KMS-11 (cell line): ENCODE measurements around the gene TMEM108.

ENCODE experiments used
- H2AFZ ChIP-seq: fragments of 200-600 bp; sonication (generic); 2 replicates; pipeline ENCODE4 v1.6.1; 2016; ENCODE audit warnings: antibody characterized with exemption, mixed run types, low read depth
- H3K27ac ChIP-seq: fragments of 200-600 bp; sonication (generic); 2 replicates; pipeline ENCODE4 v1.6.1; 2016; ENCODE audit warnings: mild to moderate bottlenecking, mixed run types
- H3K27me3 ChIP-seq: fragments of 200-600 bp; sonication (generic); 2 replicates; pipeline ENCODE4 v1.6.1; 2017; ENCODE audit warnings: mild to moderate bottlenecking, low read depth, mixed run types, moderate library complexity; ENCODE audit not compliant: insufficient read depth
- H3K36me3 ChIP-seq: fragments of 200-600 bp; sonication (generic); 2 replicates; pipeline ENCODE4 v1.6.1; 2017; ENCODE audit warnings: mild to moderate bottlenecking, mixed run types; ENCODE audit not compliant: insufficient read depth
- H3K4me1 ChIP-seq: fragments of 200-600 bp; sonication (generic); 2 replicates; pipeline ENCODE4 v1.6.1; 2016; ENCODE audit warnings: mild to moderate bottlenecking, low read depth, mixed run types; ENCODE audit not compliant: poor library complexity, severe bottlenecking
- H3K4me2 ChIP-seq: fragments of 200-600 bp; sonication (generic); 2 replicates; pipeline ENCODE4 v1.7.0; 2016; ENCODE audit warnings: mild to moderate bottlenecking, mixed run types
- H3K4me3 ChIP-seq: fragments of 200-600 bp; sonication (generic); IDR thresholded peaks from 2 replicates; pipeline ENCODE4 v1.6.1; 2017; ENCODE audit warnings: low read depth, low read length, mixed read lengths; ENCODE audit not compliant: insufficient read depth
- H3K79me2 ChIP-seq: fragments of 200-600 bp; sonication (generic); 2 replicates; pipeline ENCODE4 v1.6.1; 2016; ENCODE audit warnings: low read depth, mixed run types; ENCODE audit not compliant: insufficient read depth
- H3K9ac ChIP-seq: fragments of 200-600 bp; sonication (generic); 2 replicates; pipeline ENCODE4 v1.6.1; 2016; ENCODE audit warnings: mild to moderate bottlenecking, mixed run types
- H4K20me1 ChIP-seq: fragments of 200-600 bp; sonication (generic); 2 replicates; pipeline ENCODE4 v1.6.1; 2016; ENCODE audit warnings: mild to moderate bottlenecking, mixed run types; ENCODE audit not compliant: insufficient read depth
- TF ChIP-seq, protein P1 (sequence below): fragments of 200-600 bp; sonication (generic); conservative IDR thresholded peaks from 2 replicates; pipeline ENCODE4 v1.6.1; 2017; ENCODE audit warnings: low read depth, mild to moderate bottlenecking, antibody characterized with exemption, low read length, moderate library complexity, mixed read lengths

TMEM108 gene

DNA sequence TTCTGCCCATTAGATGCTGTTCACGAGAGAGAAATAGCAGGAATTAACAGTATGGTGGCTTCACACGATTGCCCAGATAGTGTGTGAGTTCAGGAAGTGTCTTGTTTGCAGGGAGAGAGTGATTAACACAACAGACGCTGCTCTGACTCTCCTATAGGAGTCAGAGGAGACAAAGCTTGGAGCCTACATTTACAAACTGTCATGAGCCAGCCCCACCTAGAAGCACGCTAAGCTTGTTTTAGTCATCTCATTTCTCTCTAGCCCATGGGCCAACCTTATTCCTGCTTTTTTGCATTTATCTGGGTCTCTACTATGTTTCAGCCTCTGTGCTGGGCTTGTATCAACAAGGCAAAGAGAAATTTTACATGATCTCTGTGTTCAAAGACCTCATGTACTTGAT lies 233.3 kb downstream of the TMEM108 start:
- no peak overlapping the region for H3K4me2 ChIP-seq
- no peaks in the 10 kb centered on the region for H3K27me3 ChIP-seq
- H3K9ac ChIP-seq: no peak overlapping the region
- H4K20me1 ChIP-seq: no peaks in the 10 kb centered on the region
- no peak overlapping the region for H2AFZ ChIP-seq
- TF ChIP-seq, protein P1, sequence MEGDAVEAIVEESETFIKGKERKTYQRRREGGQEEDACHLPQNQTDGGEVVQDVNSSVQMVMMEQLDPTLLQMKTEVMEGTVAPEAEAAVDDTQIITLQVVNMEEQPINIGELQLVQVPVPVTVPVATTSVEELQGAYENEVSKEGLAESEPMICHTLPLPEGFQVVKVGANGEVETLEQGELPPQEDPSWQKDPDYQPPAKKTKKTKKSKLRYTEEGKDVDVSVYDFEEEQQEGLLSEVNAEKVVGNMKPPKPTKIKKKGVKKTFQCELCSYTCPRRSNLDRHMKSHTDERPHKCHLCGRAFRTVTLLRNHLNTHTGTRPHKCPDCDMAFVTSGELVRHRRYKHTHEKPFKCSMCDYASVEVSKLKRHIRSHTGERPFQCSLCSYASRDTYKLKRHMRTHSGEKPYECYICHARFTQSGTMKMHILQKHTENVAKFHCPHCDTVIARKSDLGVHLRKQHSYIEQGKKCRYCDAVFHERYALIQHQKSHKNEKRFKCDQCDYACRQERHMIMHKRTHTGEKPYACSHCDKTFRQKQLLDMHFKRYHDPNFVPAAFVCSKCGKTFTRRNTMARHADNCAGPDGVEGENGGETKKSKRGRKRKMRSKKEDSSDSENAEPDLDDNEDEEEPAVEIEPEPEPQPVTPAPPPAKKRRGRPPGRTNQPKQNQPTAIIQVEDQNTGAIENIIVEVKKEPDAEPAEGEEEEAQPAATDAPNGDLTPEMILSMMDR: no peak
- H3K27ac ChIP-seq: no peak overlapping the region
- no peaks in the 10 kb centered on the region for H3K79me2 ChIP-seq
- H3K36me3 ChIP-seq: no peaks in the 10 kb centered on the region
- no peaks in the 10 kb centered on the region for H3K4me1 ChIP-seq
- H3K4me3 ChIP-seq: no peak overlapping the region

DNA sequence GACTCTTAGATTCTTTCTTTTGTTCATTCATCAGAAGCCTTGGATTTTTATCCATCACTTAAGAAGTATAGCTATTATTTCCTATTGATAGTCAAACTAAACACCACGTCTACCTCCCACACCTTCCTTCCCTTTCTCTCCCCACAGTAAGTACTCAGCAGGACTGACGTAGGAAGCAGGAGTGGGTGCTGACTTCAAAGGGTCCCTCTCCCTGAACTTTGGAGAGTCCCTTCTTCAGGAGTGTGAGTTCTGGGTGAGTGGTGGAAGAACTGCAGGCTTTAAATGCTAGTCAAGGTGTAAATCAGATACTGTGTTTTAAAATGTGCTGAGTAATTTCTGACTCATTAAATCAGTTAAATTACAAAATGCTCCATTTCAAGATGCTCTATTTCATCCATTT lies 235.2 kb downstream of the TMEM108 start:
- Histone ChIP-seq H3K9ac (no peak overlapping the region), H3K27ac (no peak overlapping the region), H4K20me1 (no peaks in the 10 kb centered on the region), H2AFZ (no peak overlapping the region), H3K4me3 (no peak overlapping the region), H3K27me3 (no peaks in the 10 kb centered on the region), H3K36me3 (no peaks in the 10 kb centered on the region), H3K4me2 (no peak overlapping the region), H3K79me2 (no peaks in the 10 kb centered on the region), H3K4me1 (no peaks in the 10 kb centered on the region)
- TF ChIP-seq, protein P1: no peak

DNA sequence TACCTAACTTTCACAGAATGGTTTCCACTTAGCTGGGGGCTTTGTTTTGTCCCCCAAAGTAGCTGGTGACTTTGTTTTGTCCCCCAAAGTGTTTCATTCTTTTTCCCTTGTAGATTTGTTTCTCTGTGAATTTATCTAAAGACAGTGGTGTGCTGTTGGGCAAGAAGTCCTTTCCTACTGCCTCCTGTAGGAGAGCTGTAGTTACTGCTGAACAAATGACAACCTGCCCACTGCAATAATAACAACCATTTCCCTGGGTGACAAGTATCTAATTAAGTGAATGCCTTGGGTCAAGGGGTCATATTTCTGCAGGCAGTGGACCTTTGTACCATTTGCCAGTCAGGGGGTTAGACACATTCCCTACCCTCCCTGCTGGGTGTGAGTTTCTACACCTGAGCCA lies 236.3 kb downstream of the TMEM108 start:
- H3K27ac ChIP-seq: no peak overlapping the region
- H2AFZ ChIP-seq: no peak overlapping the region
- no peaks in the 10 kb centered on the region for H4K20me1 ChIP-seq
- H3K4me2 ChIP-seq: no peak overlapping the region
- H3K4me3 ChIP-seq: no peak overlapping the region
- TF ChIP-seq, protein P1: no peak
- H3K36me3 ChIP-seq: no peaks in the 10 kb centered on the region
- H3K27me3 ChIP-seq: no peaks in the 10 kb centered on the region
- no peak overlapping the region for H3K9ac ChIP-seq
- no peaks in the 10 kb centered on the region for H3K79me2 ChIP-seq
- H3K4me1 ChIP-seq: no peaks in the 10 kb centered on the region

DNA sequence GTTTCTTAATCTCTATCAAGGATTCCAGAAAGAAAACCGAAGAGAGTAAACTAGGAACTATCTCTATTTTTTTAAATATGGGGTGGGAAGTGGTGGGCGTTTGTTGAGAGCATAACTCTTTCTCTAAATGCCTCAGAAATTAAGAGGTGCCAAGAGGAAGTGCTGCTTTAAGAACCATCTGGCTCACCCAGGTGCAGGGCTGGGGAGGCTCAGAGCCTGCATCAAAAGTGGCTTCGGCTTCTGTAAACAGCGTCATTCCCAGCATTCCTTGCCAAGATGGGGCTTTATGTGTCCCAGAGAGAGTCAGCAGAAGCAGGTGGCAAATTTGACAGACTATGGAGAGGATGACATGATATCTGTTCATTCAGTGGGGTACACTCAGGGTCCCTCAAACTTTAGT lies 238.4 kb downstream of the TMEM108 start:
- no peaks in the 10 kb centered on the region for H3K27me3 ChIP-seq
- no peak overlapping the region for H2AFZ ChIP-seq
- H3K4me3 ChIP-seq: no peak overlapping the region
- H3K79me2 ChIP-seq: no peaks in the 10 kb centered on the region
- no peak overlapping the region for H3K27ac ChIP-seq
- H3K4me2 ChIP-seq: no peak overlapping the region
- TF ChIP-seq, protein P1: no peak
- H3K4me1 ChIP-seq: no peaks in the 10 kb centered on the region
- H3K9ac ChIP-seq: no peak overlapping the region
- no peaks in the 10 kb centered on the region for H3K36me3 ChIP-seq
- no peaks in the 10 kb centered on the region for H4K20me1 ChIP-seq

DNA sequence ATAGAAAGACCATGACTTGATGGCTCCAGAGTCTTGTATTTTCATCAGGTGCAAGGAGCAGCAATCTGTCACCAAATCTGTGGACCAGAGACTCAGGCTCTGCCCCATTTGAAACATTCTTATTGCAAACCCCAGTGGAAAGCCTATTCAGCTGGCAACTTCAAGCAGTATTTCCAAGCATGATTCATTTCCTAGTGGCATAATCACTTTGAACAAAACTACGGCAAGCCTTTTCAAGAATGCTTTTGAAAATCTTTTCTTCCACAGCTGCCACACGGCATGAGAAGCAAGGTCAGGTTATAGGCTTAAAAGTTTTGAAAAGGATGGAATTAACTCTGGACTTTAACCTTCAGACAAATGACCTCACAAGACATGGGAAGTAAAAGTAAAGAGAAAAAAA lies 239.6 kb downstream of the TMEM108 start:
- no peaks in the 10 kb centered on the region for H3K4me1 ChIP-seq
- no peak overlapping the region for H3K4me3 ChIP-seq
- no peak overlapping the region for H3K27ac ChIP-seq
- H3K36me3 ChIP-seq: no peaks in the 10 kb centered on the region
- H3K27me3 ChIP-seq: no peaks in the 10 kb centered on the region
- TF ChIP-seq, protein P1: no peak
- no peaks in the 10 kb centered on the region for H4K20me1 ChIP-seq
- H3K9ac ChIP-seq: no peak overlapping the region
- H2AFZ ChIP-seq: no peak overlapping the region
- no peak overlapping the region for H3K4me2 ChIP-seq
- no peaks in the 10 kb centered on the region for H3K79me2 ChIP-seq
